Ovary (tissue), 3 donors: ENCODE results near the gene ERMP1.

Experiments
- POLR2A ChIP-seq: fragments of 450-650 bp; IDR thresholded peaks from one replicate; pipeline ENCODE4 v1.6.1; 2017; ENCODE audit warnings: antibody characterized with exemption, mild to moderate bottlenecking, moderate library complexity
- TF ChIP-seq, protein P1 (sequence below), 3 donors: fragments of 450-650 bp in 2 of 3; fragments of 200-600 bp in 1 of 3; IDR thresholded peaks; one replicate each; pipeline versions ENCODE4 v1.5.1 to v1.8.0; 2016 to 2022; ENCODE audit warnings: antibody characterized with exemption in 3 of 3, mild to moderate bottlenecking in 1 of 3
- donor health status: DM: no; HTN: no; CAD: no.

DNA sequence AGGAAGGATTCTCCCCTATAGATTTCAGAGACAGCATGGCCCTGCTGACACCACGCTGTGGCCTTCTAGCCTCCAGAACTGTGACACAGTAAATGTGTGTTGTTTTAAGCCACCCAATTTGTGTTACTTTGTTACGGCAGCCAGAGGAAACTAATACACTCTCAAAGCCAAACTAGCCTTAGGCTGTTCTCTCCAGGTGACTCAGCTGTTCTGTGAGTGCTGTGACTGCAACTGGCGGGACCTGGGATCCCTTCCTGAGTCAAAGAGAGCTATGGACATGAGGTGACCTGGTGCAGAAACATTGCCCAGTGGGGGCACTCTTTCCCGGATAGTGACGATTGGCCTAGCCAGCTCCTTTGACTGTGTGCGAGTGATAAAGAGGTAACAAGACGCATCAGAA, 43.8 kb upstream of the ERMP1 start:
- TF ChIP-seq, protein P1, sequence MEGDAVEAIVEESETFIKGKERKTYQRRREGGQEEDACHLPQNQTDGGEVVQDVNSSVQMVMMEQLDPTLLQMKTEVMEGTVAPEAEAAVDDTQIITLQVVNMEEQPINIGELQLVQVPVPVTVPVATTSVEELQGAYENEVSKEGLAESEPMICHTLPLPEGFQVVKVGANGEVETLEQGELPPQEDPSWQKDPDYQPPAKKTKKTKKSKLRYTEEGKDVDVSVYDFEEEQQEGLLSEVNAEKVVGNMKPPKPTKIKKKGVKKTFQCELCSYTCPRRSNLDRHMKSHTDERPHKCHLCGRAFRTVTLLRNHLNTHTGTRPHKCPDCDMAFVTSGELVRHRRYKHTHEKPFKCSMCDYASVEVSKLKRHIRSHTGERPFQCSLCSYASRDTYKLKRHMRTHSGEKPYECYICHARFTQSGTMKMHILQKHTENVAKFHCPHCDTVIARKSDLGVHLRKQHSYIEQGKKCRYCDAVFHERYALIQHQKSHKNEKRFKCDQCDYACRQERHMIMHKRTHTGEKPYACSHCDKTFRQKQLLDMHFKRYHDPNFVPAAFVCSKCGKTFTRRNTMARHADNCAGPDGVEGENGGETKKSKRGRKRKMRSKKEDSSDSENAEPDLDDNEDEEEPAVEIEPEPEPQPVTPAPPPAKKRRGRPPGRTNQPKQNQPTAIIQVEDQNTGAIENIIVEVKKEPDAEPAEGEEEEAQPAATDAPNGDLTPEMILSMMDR (IDR thresholded peaks at IDR 0.05), result no peak
- TF ChIP-seq POLR2A, result no peak
